Left lung (tissue), 10 donors: ENCODE results near the gene B4GAT1. TPM values are rescaled to one million over a fixed set of nuclear protein-coding genes. Genes with fewer than 3 reads are reported as not detected.

Source experiments
- ATAC-seq: fragments of 200-7000 bp; cut with Tn5 transposase; one replicate; pipeline ENCODE4 v1.9.1; 2020; ENCODE audit warnings: moderate library complexity
- DNase-seq, 4 donors: peaks; one replicate each; pipeline ENCODE4 v3.0.0-alpha.2; 2013 to 2020
- H3K27ac ChIP-seq, 2 donors: fragments of 200-600 bp; sonication (generic) in 1 of 2; one replicate each; pipeline versions ENCODE4 v1.5.0 to v1.8.0; 2020 to 2021
- H3K27me3 ChIP-seq, 2 donors: fragments of 200-600 bp; sonication (generic) in 1 of 2; one replicate each; pipeline versions ENCODE4 v1.5.0 to v1.8.0; 2020 to 2021
- H3K36me3 ChIP-seq, 2 donors: fragments of 200-600 bp; sonication (generic) in 1 of 2; one replicate each; pipeline versions ENCODE4 v1.5.0 to v1.8.0; 2020 to 2021
- H3K4me1 ChIP-seq, 2 donors: fragments of 200-600 bp; one replicate each; pipeline ENCODE4 v1.8.0; 2021
- H3K4me3 ChIP-seq, 2 donors: fragments of 200-600 bp; sonication (generic) in 1 of 2; one replicate each; pipeline versions ENCODE4 v1.5.0 to v1.8.0; 2020 to 2021; ENCODE audit warnings: mild to moderate bottlenecking in 1 of 2
- H3K9me3 ChIP-seq, 2 donors: fragments of 200-600 bp; sonication (generic) in 1 of 2; one replicate each; pipeline versions ENCODE4 v1.5.0 to v1.8.0; 2020 to 2021
- CTCF ChIP-seq, 2 donors: fragments of 200-600 bp; sonication (generic) in 1 of 2; IDR thresholded peaks; one replicate each; pipeline versions ENCODE4 v1.5.0 to v1.8.0; 2021; ENCODE audit warnings: antibody characterized with exemption in 2 of 2
- intact Hi-C, 2 donors: fragments of 100-400 bp; cut with DNase I; formaldehyde crosslinking; loops; one replicate each; pipeline versions ENCODE4 v1.11.2 to v1.14.2; 2022
- polyA plus RNA-seq, 6 donors: library from polyadenylated mRNA; unstranded; fragments of 120-200 nt; gene quantifications; one replicate each; pipeline ENCODE4 v1.2.1, GENCODE V29; 2013; ENCODE audit not compliant: insufficient read length in 6 of 6
- total RNA-seq, 2 donors: library from RNA; stranded (reverse); fragmentation: NEBNext Ultra II Directional; extraction: Animal tissue kit (Norgen Biotek cat#: 25700); gene quantifications; one replicate each; pipeline ENCODE4 v1.2.1, GENCODE V29; 2021
- donor health status: DM: no; HTN: yes; CAD: no.
- donor health status: DM: no; HTN: no; CAD: no.

B4GAT1 gene
- total and polyA plus RNA-seq, 8 donors: 22.9 to 35.9 (median 30.2) TPM

GRCh38 chr11:66327171-66328030 lies 20.0 kb downstream of the B4GAT1 start:
- Histone ChIP-seq H3K27ac (peak overlapping the region; percentile 51 to 73), H3K4me1 (peaks cover 17 to 31% of the 10 kb centered on the region in 2 donors), H3K36me3 (peaks cover 0 to 8% of the 10 kb centered on the region in 2 donors), H3K4me3 (no peak overlapping the region), H3K27me3 (no peaks in the 10 kb centered on the region), H3K9me3 (no peaks in the 10 kb centered on the region)
- peak; percentile 23 for ATAC-seq
- no peak for TF ChIP-seq CTCF (IDR thresholded peaks at IDR 0.05)
- intact Hi-C loops: no loop called here
- peak in 1 of 4 donors; percentile 54 for DNase-seq

- peak in 1 of 4 donors; percentile 66 for DNase-seq
- Histone ChIP-seq H3K27ac (peak overlapping the region in 1 of 2 donors; percentile 73), H3K9me3 (no peaks in the 10 kb centered on the region), H3K36me3 (no peaks in the 10 kb centered on the region), H3K27me3 (no peaks in the 10 kb centered on the region), H3K4me3 (no peak overlapping the region), H3K4me1 (peaks cover 17 to 31% of the 10 kb centered on the region in 2 donors)
- no peak for ATAC-seq
- TF ChIP-seq CTCF (IDR thresholded peaks at IDR 0.05): no peak
- intact Hi-C loops: no loop called here
Measured at GRCh38 chr11:66326261-66327111, 20.9 kb downstream of the B4GAT1 start.

GRCh38 chr11:66325263-66325671 lies 22.2 kb downstream of the B4GAT1 start:
- DNase-seq: peak in 1 of 4 donors; percentile 50
- Histone ChIP-seq H3K4me3 (no peak overlapping the region), H3K36me3 (no peaks in the 10 kb centered on the region), H3K9me3 (no peaks in the 10 kb centered on the region), H3K27ac (no peak overlapping the region), H3K27me3 (no peaks in the 10 kb centered on the region), H3K4me1 (peaks cover 17 to 31% of the 10 kb centered on the region in 2 donors)
- intact Hi-C loops: no loop called here
- no peak for TF ChIP-seq CTCF (IDR thresholded peaks at IDR 0.05)
- no peak for ATAC-seq

- ATAC-seq (no peak), DNase-seq (peak in 1 of 4 donors; percentile 57)
- no peaks in the 10 kb centered on the region for H3K36me3 ChIP-seq
- H3K27ac ChIP-seq: peak overlapping the region in 1 of 2 donors; percentile 4
- H3K4me3 ChIP-seq: no peak overlapping the region
- TF ChIP-seq CTCF (IDR thresholded peaks at IDR 0.05): no peak
- H3K9me3 ChIP-seq: no peaks in the 10 kb centered on the region
- no peaks in the 10 kb centered on the region for H3K27me3 ChIP-seq
- peaks cover 17 to 31% of the 10 kb centered on the region in 2 donors for H3K4me1 ChIP-seq
- intact Hi-C loops: no loop called here
Measured at GRCh38 chr11:66324664-66325063, 22.8 kb downstream of the B4GAT1 start.

- intact Hi-C loops: no loop called here
- H3K4me1 ChIP-seq: peaks cover 17 to 32% of the 10 kb centered on the region in 2 donors
- TF ChIP-seq CTCF (IDR thresholded peaks at IDR 0.05): no peak
Measured at GRCh38 chr11:66323684-66324083, 23.7 kb downstream of the B4GAT1 start.

More at GRCh38 chr11:66323684-66324083, 23.7 kb downstream of the B4GAT1 start:
- Histone ChIP-seq H3K4me3 (no peak overlapping the region), H3K27ac (no peak overlapping the region), H3K9me3 (no peaks in the 10 kb centered on the region), H3K36me3 (no peaks in the 10 kb centered on the region), H3K27me3 (no peaks in the 10 kb centered on the region)
- ATAC-seq (no peak), DNase-seq (peak in 1 of 4 donors; percentile 3)
